Small intestine (tissue), 16 donors: ENCODE data around the gene EIF4E3. TPM values are rescaled to one million over a fixed set of nuclear protein-coding genes. Genes with fewer than 3 reads are reported as not detected.

Source experiments
- DNase-seq, 2 donors: peaks; one replicate each; pipeline versions ENCODE4 v3.0.0 to v3.0.0-alpha.2; 2013
- FAIRE-seq: peaks from 2 replicates; lab custom pipeline; 2012; peaks lifted over from hg19 to GRCh38; lab: Jason Lieb, UNC
- H3K27ac ChIP-seq, 3 donors: one replicate each; pipeline ENCODE4 v1.5.1; 2013; ENCODE audit warnings: low read length in 2 of 3, mild to moderate bottlenecking in 2 of 3, control low read depth in 1 of 3, inconsistent platforms in 1 of 3, low read depth in 1 of 3, moderate library complexity in 1 of 3
- H3K27me3 ChIP-seq, 3 donors: one replicate each; pipeline ENCODE4 v1.6.1; 2013; ENCODE audit warnings: low read length in 3 of 3, inconsistent platforms in 1 of 3; ENCODE audit not compliant: control insufficient read depth in 3 of 3, insufficient read depth in 3 of 3
- H3K36me3 ChIP-seq, 3 donors: one replicate each; pipeline ENCODE4 v1.6.1; 2013; ENCODE audit warnings: low read length in 3 of 3, inconsistent platforms in 1 of 3, low read depth in 1 of 3, mild to moderate bottlenecking in 1 of 3, moderate library complexity in 1 of 3; ENCODE audit not compliant: control insufficient read depth in 3 of 3, insufficient read depth in 2 of 3
- H3K4me1 ChIP-seq, 3 donors: one replicate each; pipeline ENCODE4 v1.6.1; 2013; ENCODE audit warnings: low read length in 2 of 3, inconsistent platforms in 1 of 3, low read depth in 1 of 3, mild to moderate bottlenecking in 1 of 3, moderate library complexity in 1 of 3; ENCODE audit not compliant: control insufficient read depth in 3 of 3, insufficient read depth in 2 of 3
- H3K4me3 ChIP-seq, 3 donors: one replicate each; pipeline ENCODE4 v1.5.1; 2013; ENCODE audit warnings: low read length in 3 of 3, control low read depth in 1 of 3, inconsistent platforms in 1 of 3, low read depth in 1 of 3, mild to moderate bottlenecking in 1 of 3, moderate library complexity in 1 of 3
- H3K9me3 ChIP-seq, 2 donors: one replicate each; pipeline ENCODE4 v1.6.1; 2013; ENCODE audit warnings: low read depth in 1 of 2, low read length in 1 of 2; ENCODE audit not compliant: control insufficient read depth in 2 of 2, insufficient read depth in 1 of 2
- WGBS, 3 donors: extraction: QIAGEN DNeasy Blood & Tissue Kit; methylation state at CpG; one replicate each; pipeline ENCODE4 v1.1.7; 2013; 5-methylcytosine and 5-hydroxymethylcytosine counted together
- long read RNA-seq, 10 donors: transcript quantifications; one replicate each; lab custom pipeline, GENCODE V29; 2026
- polyA plus RNA-seq, 4 donors: library from polyadenylated mRNA; stranded (reverse) in 3 of 4; unstranded in 1 of 4; fragments of 200-250 nt in 3 of 4; fragments of 120-200 nt in 1 of 4; gene quantifications; one replicate each; pipeline versions ENCODE4 v1.2.1 to v1.2.3, GENCODE V29; 2013
- donor health status: healthy with polysubstance abuse.
- donor health status: control.
- donor health status: control.
- donor health status: Bipolar disorder and iron deficiency.
- donor health status: healthy.

Gene EIF4E3
- 10 to 100 TPM in 2 of 4 donors, 1 to 10 TPM in 2; 8.1 to 14.8 (median 10.4) TPM for polyA plus RNA-seq
- long read RNA-seq, donor 1 = 0 reads
- long read RNA-seq, donor 2, full-length matches to known transcripts = 2 of 2 reads
- long read RNA-seq, donor 2, partial matches to known transcripts = 0 of 2 reads
- long read RNA-seq, donor 2, other reads (novel, unspliced or antisense) = 0 of 2 reads
- long read RNA-seq, donor 3, full-length matches to known transcripts = 4 of 4 reads
- long read RNA-seq, donor 3, partial matches to known transcripts = 0 of 4 reads
- long read RNA-seq, donor 3, other reads (novel, unspliced or antisense) = 0 of 4 reads
- long read RNA-seq, donor 4 = 0 reads
- long read RNA-seq, donor 5 = 0 reads
- long read RNA-seq, donor 6, full-length matches to known transcripts = 1 of 1 reads
- long read RNA-seq, donor 6, partial matches to known transcripts = 0 of 1 reads
- long read RNA-seq, donor 6, other reads (novel, unspliced or antisense) = 0 of 1 reads
- long read RNA-seq, donor 7 = 0 reads
- long read RNA-seq, donor 8 = 0 reads
- long read RNA-seq, donor 9 = 0 reads
- long read RNA-seq, donor 10, full-length matches to known transcripts = 1 of 1 reads
- long read RNA-seq, donor 10, partial matches to known transcripts = 0 of 1 reads
- long read RNA-seq, donor 10, other reads (novel, unspliced or antisense) = 0 of 1 reads

- peak within 1 kb of the TSS; percentile 71 to 95 (median 80) for H3K4me3 ChIP-seq
- WGBS, 3 donors = 3 to 5% (median 5%) methylated on average over 29 to 80 of the region's 80 CpGs
- peaks cover 0 to 33% (median 0%) of the 10 kb centered on the region in 3 donors for H3K27me3 ChIP-seq
- H3K4me1 ChIP-seq = peaks cover 0 to 11% (median 0%) of the 10 kb centered on the region in 3 donors
- peaks cover 0 to 2% (median 0%) of the 10 kb centered on the region in 3 donors for H3K36me3 ChIP-seq
- H3K9me3 ChIP-seq = no peaks in the 10 kb centered on the region
- FAIRE-seq (no peak), DNase-seq (peak; percentile 45 to 50)
- H3K27ac ChIP-seq = peak within 1 kb of the TSS in 2 of 3 donors; percentile 66 to 87
Measured at GRCh38 chr3:71725271-71725991, at the start of gene EIF4E3. Gene EIF4E3 (minus strand): TSS chr3:71725402. CDS start chr3:71725367, 35 bp downstream.

GRCh38 chr3:71771884-71772283 lies 46.7 kb upstream of the EIF4E3 start:
- no peaks in the 10 kb centered on the region for H3K36me3 ChIP-seq
- DNase-seq (no peak), FAIRE-seq (no peak)
- WGBS, 3 donors = 51 to 56% (median 53%) methylated on average over 1 of the region's 1 CpG
- no peaks in the 10 kb centered on the region for H3K9me3 ChIP-seq
- H3K27me3 ChIP-seq = peaks cover 0 to 33% (median 4%) of the 10 kb centered on the region in 3 donors
- no peaks in the 10 kb centered on the region for H3K4me1 ChIP-seq
- H3K27ac ChIP-seq = no peak overlapping the region
- H3K4me3 ChIP-seq = no peak overlapping the region

GRCh38 chr3:71771126-71771525 lies 45.9 kb upstream of the EIF4E3 start:
- WGBS, 3 donors = 71 to 82% (median 74%) methylated on average over 5 of the region's 5 CpGs
- Histone ChIP-seq H3K27ac (no peak overlapping the region), H3K9me3 (no peaks in the 10 kb centered on the region), H3K27me3 (peaks cover 0 to 33% (median 4%) of the 10 kb centered on the region in 3 donors), H3K4me1 (no peaks in the 10 kb centered on the region), H3K36me3 (no peaks in the 10 kb centered on the region), H3K4me3 (no peak overlapping the region)
- FAIRE-seq = no peak
- no peak for DNase-seq

GRCh38 chr3:71763426-71763825 lies 38.2 kb upstream of the EIF4E3 start:
- H3K27me3 ChIP-seq = peaks cover 0 to 26% (median 4%) of the 10 kb centered on the region in 3 donors
- no peaks in the 10 kb centered on the region for H3K36me3 ChIP-seq
- H3K4me3 ChIP-seq = no peak overlapping the region
- FAIRE-seq = no peak
- 46 to 54% (median 46%) methylated on average over 5 of the region's 5 CpGs for WGBS, 3 donors
- no peak for DNase-seq
- no peaks in the 10 kb centered on the region for H3K9me3 ChIP-seq
- no peaks in the 10 kb centered on the region for H3K4me1 ChIP-seq
- H3K27ac ChIP-seq = no peak overlapping the region

GRCh38 chr3:71760140-71760539 lies 34.9 kb upstream of the EIF4E3 start:
- DNase-seq (no peak), FAIRE-seq (no peak)
- Histone ChIP-seq H3K27me3 (peaks cover 0 to 45% (median 6%) of the 10 kb centered on the region in 3 donors), H3K9me3 (no peaks in the 10 kb centered on the region), H3K27ac (no peak overlapping the region), H3K4me1 (no peaks in the 10 kb centered on the region), H3K4me3 (no peak overlapping the region), H3K36me3 (no peaks in the 10 kb centered on the region)
- 78 to 94% (median 80%) methylated on average over 1 of the region's 1 CpG for WGBS, 3 donors

GRCh38 chr3:71759401-71759800 lies 34.2 kb upstream of the EIF4E3 start:
- no peak for FAIRE-seq
- DNase-seq = no peak
- Histone ChIP-seq H3K27ac (no peak overlapping the region), H3K4me3 (no peak overlapping the region), H3K4me1 (no peaks in the 10 kb centered on the region), H3K27me3 (peaks cover 0 to 50% (median 11%) of the 10 kb centered on the region in 3 donors), H3K9me3 (no peaks in the 10 kb centered on the region), H3K36me3 (no peaks in the 10 kb centered on the region)
- WGBS, 3 donors = 73 to 77% (median 75%) methylated on average over 5 of the region's 5 CpGs

GRCh38 chr3:71758091-71758490 lies 32.9 kb upstream of the EIF4E3 start:
- peaks cover 9 to 48% (median 11%) of the 10 kb centered on the region in 3 donors for H3K27me3 ChIP-seq
- H3K36me3 ChIP-seq = no peaks in the 10 kb centered on the region
- no peak for DNase-seq
- WGBS, 3 donors = 85 to 93% (median 92%) methylated on average over 2 of the region's 2 CpGs
- no peaks in the 10 kb centered on the region for H3K4me1 ChIP-seq
- no peak overlapping the region for H3K4me3 ChIP-seq
- H3K9me3 ChIP-seq = no peaks in the 10 kb centered on the region
- H3K27ac ChIP-seq = no peak overlapping the region
- FAIRE-seq = no peak
